K562 (cell line): ENCODE results near the gene ITPR1. TPM values are rescaled to one million over a fixed set of nuclear protein-coding genes. Genes with fewer than 3 reads are reported as not detected.

ENCODE experiments used
- C11orf30 ChIP-seq: fragments of 450-650 bp; IDR thresholded peaks from 2 replicates; pipeline ENCODE4 v1.6.1; 2016; ENCODE audit warnings: low read depth, mild to moderate bottlenecking
- ELF4 ChIP-seq: fragments of 450-650 bp; formaldehyde crosslinking; IDR thresholded peaks from 2 replicates; pipeline ENCODE4 v1.4.0; 2022; ENCODE audit warnings: missing genetic modification characterization
- EWSR1 ChIP-seq: fragments of 450-650 bp; IDR thresholded peaks from 2 replicates; pipeline ENCODE4 v1.6.1; 2018; ENCODE audit warnings: borderline replicate concordance, mild to moderate bottlenecking, low read depth, moderate library complexity; ENCODE audit not compliant: partially characterized antibody
- GABPB2 ChIP-seq: fragments of 250-450 bp; sonication (Bioruptor Pico); conservative IDR thresholded peaks from 2 replicates; pipeline ENCODE4 v1.5.1; 2021; ENCODE audit warnings: mild to moderate bottlenecking
- MED1 ChIP-seq: sonication (generic); formaldehyde crosslinking; IDR thresholded peaks from 2 replicates; pipeline ENCODE4 v1.8.1; 2023; ENCODE audit warnings: missing genetic modification reagents, borderline replicate concordance
- SIX5 ChIP-seq, 2 experiments: IDR thresholded peaks; 2 replicates each; pipeline ENCODE4 v1.6.1; 2011; ENCODE audit warnings: low read length in 2 of 2, borderline replicate concordance in 1 of 2, low read depth in 1 of 2, mild to moderate bottlenecking in 1 of 2, moderate library complexity in 1 of 2; ENCODE audit not compliant: insufficient read depth in 1 of 2
- STAT5B ChIP-seq: fragments of 250-450 bp; sonication (Bioruptor Pico); IDR thresholded peaks from 2 replicates; pipeline ENCODE4 v1.8.0; 2021; ENCODE audit warnings: mild to moderate bottlenecking, inconsistent platforms
- ZNF512 ChIP-seq: IDR thresholded peaks from 2 replicates; pipeline ENCODE4 v1.6.1; 2016; ENCODE audit warnings: missing genetic modification characterization, missing compliant biosample characterization
- polyA plus RNA-seq, 8 experiments: library from polyadenylated mRNA; depleted of rRNA in 4 of 8; stranded (reverse) in 5 of 8; unstranded in 3 of 8; fragments of >200 nt; fragmentation: Nextera tagmentation in 2 of 8; fragmentation: Illumina TruSeq in 1 of 8; extraction: Ambion mirVana in 2 of 8; extraction: Trizol in 1 of 8; gene quantifications; 2 replicates each; pipeline versions ENCODE4 v1.2.1 to v1.2.3, GENCODE V29; 2011 to 2014; ENCODE audit warnings: inconsistent platforms in 1 of 8, missing spikeins in 1 of 8
- total RNA-seq, 7 experiments: library from RNA; depleted of rRNA in 6 of 7; stranded (reverse); fragments of >200 nt in 6 of 7; fragmentation: Illumina TruSeq in 2 of 7; extraction: Trizol in 2 of 7; gene quantifications; 2 replicates each; pipeline versions ENCODE4 v1.2.1 to v1.2.3, GENCODE V29; 2011 to 2021; ENCODE audit warnings: low replicate concordance in 1 of 7
- TF ChIP-seq, protein P1 (sequence below): fragments of 200-600 bp; sonication (generic); IDR thresholded peaks from one replicate; pipeline ENCODE4 v1.6.1; 2012; ENCODE audit warnings: mild to moderate bottlenecking, low read depth, low read length, inconsistent platforms
- TF ChIP-seq, protein P2 (sequence below): fragments of 250-450 bp; sonication (Bioruptor Pico); IDR thresholded peaks from 2 replicates; pipeline ENCODE4 v1.4.0; 2020; ENCODE audit warnings: mild to moderate bottlenecking, moderate library complexity

ITPR1 gene
- total and polyA plus RNA-seq, 9 of the 15 experiments (the other 6 are each of a cell fraction or from before 2014, with no cell fraction given): 22.4 to 40.0 (median 27.4) TPM

DNA sequence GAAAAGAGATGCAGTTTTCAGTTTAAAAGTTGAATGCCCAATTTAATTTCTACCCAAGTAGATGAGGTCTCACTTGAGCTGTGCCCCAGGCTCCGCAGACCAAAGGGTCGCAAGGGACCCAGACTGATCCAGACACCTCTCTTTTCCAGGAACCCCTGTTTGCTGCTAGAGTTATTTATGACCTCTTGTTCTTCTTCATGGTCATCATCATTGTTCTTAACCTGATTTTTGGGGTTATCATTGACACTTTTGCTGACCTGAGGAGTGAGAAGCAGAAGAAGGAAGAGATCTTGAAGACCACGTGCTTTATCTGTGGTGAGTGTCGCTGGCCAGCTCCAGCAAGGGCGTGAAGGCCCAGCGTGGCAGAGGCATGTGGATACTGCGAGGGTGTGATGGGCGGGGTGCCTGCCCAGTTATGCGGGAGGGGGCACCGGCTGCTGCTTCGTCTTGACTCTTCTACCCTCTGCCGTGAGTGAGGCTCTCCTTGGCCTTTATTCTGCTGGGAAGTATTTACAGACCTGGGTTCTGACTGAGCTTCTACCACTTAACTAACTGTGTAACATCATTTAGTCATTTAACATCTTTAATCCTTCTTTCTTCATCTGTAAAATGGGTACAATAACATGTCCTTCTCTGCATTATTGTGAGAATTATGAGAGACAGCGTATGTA is 321.9 kb downstream of the ITPR1 start (continued):
- TF ChIP-seq, protein P1, sequence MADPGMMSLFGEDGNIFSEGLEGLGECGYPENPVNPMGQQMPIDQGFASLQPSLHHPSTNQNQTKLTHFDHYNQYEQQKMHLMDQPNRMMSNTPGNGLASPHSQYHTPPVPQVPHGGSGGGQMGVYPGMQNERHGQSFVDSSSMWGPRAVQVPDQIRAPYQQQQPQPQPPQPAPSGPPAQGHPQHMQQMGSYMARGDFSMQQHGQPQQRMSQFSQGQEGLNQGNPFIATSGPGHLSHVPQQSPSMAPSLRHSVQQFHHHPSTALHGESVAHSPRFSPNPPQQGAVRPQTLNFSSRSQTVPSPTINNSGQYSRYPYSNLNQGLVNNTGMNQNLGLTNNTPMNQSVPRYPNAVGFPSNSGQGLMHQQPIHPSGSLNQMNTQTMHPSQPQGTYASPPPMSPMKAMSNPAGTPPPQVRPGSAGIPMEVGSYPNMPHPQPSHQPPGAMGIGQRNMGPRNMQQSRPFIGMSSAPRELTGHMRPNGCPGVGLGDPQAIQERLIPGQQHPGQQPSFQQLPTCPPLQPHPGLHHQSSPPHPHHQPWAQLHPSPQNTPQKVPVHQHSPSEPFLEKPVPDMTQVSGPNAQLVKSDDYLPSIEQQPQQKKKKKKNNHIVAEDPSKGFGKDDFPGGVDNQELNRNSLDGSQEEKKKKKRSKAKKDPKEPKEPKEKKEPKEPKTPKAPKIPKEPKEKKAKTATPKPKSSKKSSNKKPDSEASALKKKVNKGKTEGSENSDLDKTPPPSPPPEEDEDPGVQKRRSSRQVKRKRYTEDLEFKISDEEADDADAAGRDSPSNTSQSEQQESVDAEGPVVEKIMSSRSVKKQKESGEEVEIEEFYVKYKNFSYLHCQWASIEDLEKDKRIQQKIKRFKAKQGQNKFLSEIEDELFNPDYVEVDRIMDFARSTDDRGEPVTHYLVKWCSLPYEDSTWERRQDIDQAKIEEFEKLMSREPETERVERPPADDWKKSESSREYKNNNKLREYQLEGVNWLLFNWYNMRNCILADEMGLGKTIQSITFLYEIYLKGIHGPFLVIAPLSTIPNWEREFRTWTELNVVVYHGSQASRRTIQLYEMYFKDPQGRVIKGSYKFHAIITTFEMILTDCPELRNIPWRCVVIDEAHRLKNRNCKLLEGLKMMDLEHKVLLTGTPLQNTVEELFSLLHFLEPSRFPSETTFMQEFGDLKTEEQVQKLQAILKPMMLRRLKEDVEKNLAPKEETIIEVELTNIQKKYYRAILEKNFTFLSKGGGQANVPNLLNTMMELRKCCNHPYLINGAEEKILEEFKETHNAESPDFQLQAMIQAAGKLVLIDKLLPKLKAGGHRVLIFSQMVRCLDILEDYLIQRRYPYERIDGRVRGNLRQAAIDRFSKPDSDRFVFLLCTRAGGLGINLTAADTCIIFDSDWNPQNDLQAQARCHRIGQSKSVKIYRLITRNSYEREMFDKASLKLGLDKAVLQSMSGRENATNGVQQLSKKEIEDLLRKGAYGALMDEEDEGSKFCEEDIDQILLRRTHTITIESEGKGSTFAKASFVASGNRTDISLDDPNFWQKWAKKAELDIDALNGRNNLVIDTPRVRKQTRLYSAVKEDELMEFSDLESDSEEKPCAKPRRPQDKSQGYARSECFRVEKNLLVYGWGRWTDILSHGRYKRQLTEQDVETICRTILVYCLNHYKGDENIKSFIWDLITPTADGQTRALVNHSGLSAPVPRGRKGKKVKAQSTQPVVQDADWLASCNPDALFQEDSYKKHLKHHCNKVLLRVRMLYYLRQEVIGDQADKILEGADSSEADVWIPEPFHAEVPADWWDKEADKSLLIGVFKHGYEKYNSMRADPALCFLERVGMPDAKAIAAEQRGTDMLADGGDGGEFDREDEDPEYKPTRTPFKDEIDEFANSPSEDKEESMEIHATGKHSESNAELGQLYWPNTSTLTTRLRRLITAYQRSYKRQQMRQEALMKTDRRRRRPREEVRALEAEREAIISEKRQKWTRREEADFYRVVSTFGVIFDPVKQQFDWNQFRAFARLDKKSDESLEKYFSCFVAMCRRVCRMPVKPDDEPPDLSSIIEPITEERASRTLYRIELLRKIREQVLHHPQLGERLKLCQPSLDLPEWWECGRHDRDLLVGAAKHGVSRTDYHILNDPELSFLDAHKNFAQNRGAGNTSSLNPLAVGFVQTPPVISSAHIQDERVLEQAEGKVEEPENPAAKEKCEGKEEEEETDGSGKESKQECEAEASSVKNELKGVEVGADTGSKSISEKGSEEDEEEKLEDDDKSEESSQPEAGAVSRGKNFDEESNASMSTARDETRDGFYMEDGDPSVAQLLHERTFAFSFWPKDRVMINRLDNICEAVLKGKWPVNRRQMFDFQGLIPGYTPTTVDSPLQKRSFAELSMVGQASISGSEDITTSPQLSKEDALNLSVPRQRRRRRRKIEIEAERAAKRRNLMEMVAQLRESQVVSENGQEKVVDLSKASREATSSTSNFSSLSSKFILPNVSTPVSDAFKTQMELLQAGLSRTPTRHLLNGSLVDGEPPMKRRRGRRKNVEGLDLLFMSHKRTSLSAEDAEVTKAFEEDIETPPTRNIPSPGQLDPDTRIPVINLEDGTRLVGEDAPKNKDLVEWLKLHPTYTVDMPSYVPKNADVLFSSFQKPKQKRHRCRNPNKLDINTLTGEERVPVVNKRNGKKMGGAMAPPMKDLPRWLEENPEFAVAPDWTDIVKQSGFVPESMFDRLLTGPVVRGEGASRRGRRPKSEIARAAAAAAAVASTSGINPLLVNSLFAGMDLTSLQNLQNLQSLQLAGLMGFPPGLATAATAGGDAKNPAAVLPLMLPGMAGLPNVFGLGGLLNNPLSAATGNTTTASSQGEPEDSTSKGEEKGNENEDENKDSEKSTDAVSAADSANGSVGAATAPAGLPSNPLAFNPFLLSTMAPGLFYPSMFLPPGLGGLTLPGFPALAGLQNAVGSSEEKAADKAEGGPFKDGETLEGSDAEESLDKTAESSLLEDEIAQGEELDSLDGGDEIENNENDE: no peak
- TF ChIP-seq EWSR1 (no peak), STAT5B (CRISPR knock-in tag) (no peak), ZNF512 (0 out of 2 replicates have a peak, but pooled peaks have one; percentile 10), C11orf30 (no peak), ELF4 (CRISPR knock-in tag) (0 out of 2 replicates have a peak, but pooled peaks have one; percentile 19), MED1 (CRISPR knock-in tag) (no peak), GABPB2 (CRISPR knock-in tag) (no peak), SIX5 (IDR thresholded peaks at IDR 0.05; ENCODE audit: borderline replicate concordance in 1 of 2, insufficient read depth in 1 of 2, low read depth in 1 of 2, low read length in 2 of 2) (no peak)
- TF ChIP-seq, protein P2, sequence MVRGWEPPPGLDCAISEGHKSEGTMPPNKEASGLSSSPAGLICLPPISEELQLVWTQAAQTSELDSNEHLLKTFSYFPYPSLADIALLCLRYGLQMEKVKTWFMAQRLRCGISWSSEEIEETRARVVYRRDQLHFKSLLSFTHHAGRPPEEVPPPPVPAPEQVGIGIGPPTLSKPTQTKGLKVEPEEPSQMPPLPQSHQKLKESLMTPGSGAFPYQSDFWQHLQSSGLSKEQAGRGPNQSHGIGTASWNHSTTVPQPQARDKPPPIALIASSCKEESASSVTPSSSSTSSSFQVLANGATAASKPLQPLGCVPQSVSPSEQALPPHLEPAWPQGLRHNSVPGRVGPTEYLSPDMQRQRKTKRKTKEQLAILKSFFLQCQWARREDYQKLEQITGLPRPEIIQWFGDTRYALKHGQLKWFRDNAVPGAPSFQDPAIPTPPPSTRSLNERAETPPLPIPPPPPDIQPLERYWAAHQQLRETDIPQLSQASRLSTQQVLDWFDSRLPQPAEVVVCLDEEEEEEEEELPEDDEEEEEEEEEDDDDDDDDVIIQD (CRISPR knock-in tag): peak; percentile 71; the same call in 1 of the 2 replicates
